ENCODE data around the gene ASCC3. TPM values are rescaled to one million over a fixed set of nuclear protein-coding genes. Genes with fewer than 3 reads are reported as not detected.

ASCC3 gene
- total and polyA plus RNA-seq, 2 donors (not counting 1 experiment from before 2014, with no cell fraction given), result 9.0 to 42.3 TPM

DNA sequence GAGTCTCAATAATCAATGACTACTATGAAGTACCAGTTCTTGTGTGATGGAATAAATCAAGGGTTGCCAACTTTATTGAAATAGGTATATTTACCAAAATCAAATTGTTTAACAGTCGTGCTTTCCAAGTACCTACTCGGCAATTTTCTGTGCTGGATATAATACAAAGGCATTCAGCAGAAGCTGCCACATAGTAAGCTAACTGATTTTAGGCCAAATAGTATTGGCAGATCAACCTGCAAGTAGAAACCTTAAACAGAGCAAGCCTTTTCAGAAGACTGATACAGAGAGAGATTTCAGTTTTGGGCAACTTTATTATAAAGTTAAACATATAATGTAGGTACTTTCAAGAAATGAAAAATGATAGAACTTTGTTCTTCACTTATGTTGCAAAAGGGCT, 174.6 kb downstream of the ASCC3 start:
- Histone ChIP-seq H2AFZ (ENCODE audit: insufficient read depth, low read depth, low read length, poor library complexity, severe bottlenecking) (no peak overlapping the region), H3K36me3 (replicated peaks in 1 of 2; ENCODE audit: control extremely low read depth in 1 of 2, control insufficient read depth in 1 of 2, extremely low read depth in 1 of 2, insufficient read depth in 2 of 2, low read length in 1 of 2) (no peaks in the 10 kb centered on the region), H3K27me3 (replicated peaks in 1 of 4; ENCODE audit: control extremely low read depth in 1 of 4, control insufficient read depth in 3 of 4, insufficient read depth in 4 of 4, low read length in 3 of 4) (no peaks in the 10 kb centered on the region), H3K4me3 (ENCODE audit: control extremely low read depth in 1 of 5, extremely low read depth in 1 of 5, insufficient read depth in 1 of 5, low read depth in 2 of 5, low read length in 4 of 5) (no peak overlapping the region), H3K4me1 (ENCODE audit: control insufficient read depth in 2 of 2, insufficient read depth in 2 of 2, low read length in 2 of 2) (no peaks in the 10 kb centered on the region), H3K27ac (ENCODE audit: low read length in 2 of 2) (no peak overlapping the region), H3K4me2 (replicated peaks; ENCODE audit: low read depth, low read length, poor library complexity, severe bottlenecking) (no peak overlapping the region), H3K9ac (ENCODE audit: low read length) (no peak overlapping the region), H4K20me1 (ENCODE audit: control insufficient read depth, insufficient read depth, low read length, poor library complexity, severe bottlenecking) (peaks cover 4% of the 10 kb centered on the region), H3K9me3 (ENCODE audit: control extremely low read depth in 1 of 3, control insufficient read depth in 2 of 3, insufficient read depth in 1 of 3, low read length in 2 of 3) (peaks cover 0 to 3% (median 0%) of the 10 kb centered on the region in 3 donors), H3K79me2 (ENCODE audit: control insufficient read depth, insufficient read depth, low read length) (no peaks in the 10 kb centered on the region)
- no CpG with 5 or more reads among the region's 2 CpGs for WGBS (ENCODE audit: insufficient coverage)
- ChIA-PET CTCF (no interaction called here), POLR2A (no interaction called here)
- TF ChIP-seq, protein P1, sequence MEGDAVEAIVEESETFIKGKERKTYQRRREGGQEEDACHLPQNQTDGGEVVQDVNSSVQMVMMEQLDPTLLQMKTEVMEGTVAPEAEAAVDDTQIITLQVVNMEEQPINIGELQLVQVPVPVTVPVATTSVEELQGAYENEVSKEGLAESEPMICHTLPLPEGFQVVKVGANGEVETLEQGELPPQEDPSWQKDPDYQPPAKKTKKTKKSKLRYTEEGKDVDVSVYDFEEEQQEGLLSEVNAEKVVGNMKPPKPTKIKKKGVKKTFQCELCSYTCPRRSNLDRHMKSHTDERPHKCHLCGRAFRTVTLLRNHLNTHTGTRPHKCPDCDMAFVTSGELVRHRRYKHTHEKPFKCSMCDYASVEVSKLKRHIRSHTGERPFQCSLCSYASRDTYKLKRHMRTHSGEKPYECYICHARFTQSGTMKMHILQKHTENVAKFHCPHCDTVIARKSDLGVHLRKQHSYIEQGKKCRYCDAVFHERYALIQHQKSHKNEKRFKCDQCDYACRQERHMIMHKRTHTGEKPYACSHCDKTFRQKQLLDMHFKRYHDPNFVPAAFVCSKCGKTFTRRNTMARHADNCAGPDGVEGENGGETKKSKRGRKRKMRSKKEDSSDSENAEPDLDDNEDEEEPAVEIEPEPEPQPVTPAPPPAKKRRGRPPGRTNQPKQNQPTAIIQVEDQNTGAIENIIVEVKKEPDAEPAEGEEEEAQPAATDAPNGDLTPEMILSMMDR (IDR thresholded peaks at IDR 0.05), result no peak
- TF ChIP-seq EZH2 (IDR thresholded peaks at IDR 0.05; ENCODE audit: borderline replicate concordance, insufficient read depth, low read depth, low read length, poor library complexity, severe bottlenecking), result no peak
- peaks cover 3% of the 10 kb centered on the region for H3K9me3 Mint-ChIP-seq (ENCODE audit: insufficient read depth)
- intact Hi-C loops (cut with micrococcal nuclease), result no loop called here
- H3K4me1 Mint-ChIP-seq, result no peaks in the 10 kb centered on the region
- ATAC-seq (ENCODE audit: low read depth) (no peak), DNase-seq (no peak)
- no peak overlapping the region for H3K4me3 Mint-ChIP-seq
- H3K27me3 Mint-ChIP-seq, result no peaks in the 10 kb centered on the region
- no peak overlapping the region for H3K27ac Mint-ChIP-seq

DNA sequence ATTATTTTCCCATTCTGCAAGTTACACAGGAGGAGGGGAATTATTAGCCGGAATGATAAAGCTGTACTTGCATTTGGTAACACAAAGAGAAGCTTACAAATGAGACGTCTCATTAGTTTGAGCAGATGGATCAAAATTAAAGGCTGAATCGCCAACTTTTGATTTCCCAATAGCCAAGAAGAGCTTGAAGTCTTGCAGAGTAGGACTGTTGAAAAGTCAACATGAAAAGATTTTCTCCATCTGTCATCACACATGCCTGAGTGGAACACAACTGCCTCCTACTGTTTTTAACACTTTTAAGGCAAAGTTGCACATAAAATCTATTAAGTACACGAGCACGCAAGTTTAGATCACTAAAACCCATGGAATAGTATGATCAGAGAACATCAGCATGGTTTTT, 176.2 kb downstream of the ASCC3 start:
- TF ChIP-seq, protein P1 (IDR thresholded peaks at IDR 0.05), result no peak
- TF ChIP-seq EZH2 (IDR thresholded peaks at IDR 0.05; ENCODE audit: borderline replicate concordance, insufficient read depth, low read depth, low read length, poor library complexity, severe bottlenecking), result no peak
- no peak overlapping the region for H3K27ac Mint-ChIP-seq
- no peak for DNase-seq
- peaks cover 4% of the 10 kb centered on the region for H4K20me1 ChIP-seq (ENCODE audit: control insufficient read depth, insufficient read depth, low read length, poor library complexity, severe bottlenecking)
- ChIA-PET CTCF (no interaction called here), POLR2A (no interaction called here)
- H3K4me1 ChIP-seq (ENCODE audit: control insufficient read depth in 2 of 2, insufficient read depth in 2 of 2, low read length in 2 of 2), result no peaks in the 10 kb centered on the region
- intact Hi-C loops (cut with micrococcal nuclease), result no loop called here
- H2AFZ ChIP-seq (ENCODE audit: insufficient read depth, low read depth, low read length, poor library complexity, severe bottlenecking), result no peak overlapping the region
- no peak for ATAC-seq (ENCODE audit: low read depth)
- H3K4me3 ChIP-seq (ENCODE audit: control extremely low read depth in 1 of 5, extremely low read depth in 1 of 5, insufficient read depth in 1 of 5, low read depth in 2 of 5, low read length in 4 of 5), result no peak overlapping the region
- H3K36me3 ChIP-seq (replicated peaks in 1 of 2; ENCODE audit: control extremely low read depth in 1 of 2, control insufficient read depth in 1 of 2, extremely low read depth in 1 of 2, insufficient read depth in 2 of 2, low read length in 1 of 2), result peaks cover 2 to 4% of the 10 kb centered on the region in 2 experiments
- H3K27me3 Mint-ChIP-seq, result no peaks in the 10 kb centered on the region
- H3K4me3 Mint-ChIP-seq, result no peak overlapping the region
- no peaks in the 10 kb centered on the region for H3K4me1 Mint-ChIP-seq
- peaks cover 5% of the 10 kb centered on the region for H3K9me3 Mint-ChIP-seq (ENCODE audit: insufficient read depth)
- H3K79me2 ChIP-seq (ENCODE audit: control insufficient read depth, insufficient read depth, low read length), result no peaks in the 10 kb centered on the region
- no CpG with 5 or more reads among the region's 5 CpGs for WGBS (ENCODE audit: insufficient coverage)
- H3K9me3 ChIP-seq (ENCODE audit: control extremely low read depth in 1 of 3, control insufficient read depth in 2 of 3, insufficient read depth in 1 of 3, low read length in 2 of 3), result peaks cover 0 to 8% (median 7%) of the 10 kb centered on the region in 3 donors
- H3K4me2 ChIP-seq (replicated peaks; ENCODE audit: low read depth, low read length, poor library complexity, severe bottlenecking), result no peak overlapping the region
- no peak overlapping the region for H3K27ac ChIP-seq (ENCODE audit: low read length in 2 of 2)
- no peak overlapping the region for H3K9ac ChIP-seq (ENCODE audit: low read length)
- H3K27me3 ChIP-seq (replicated peaks in 1 of 4; ENCODE audit: control extremely low read depth in 1 of 4, control insufficient read depth in 3 of 4, insufficient read depth in 4 of 4, low read length in 3 of 4), result no peaks in the 10 kb centered on the region
